OCI-LY7 (cell line): ENCODE results near the gene CHMP4B. TPM values are rescaled to one million over a fixed set of nuclear protein-coding genes. Genes with fewer than 3 reads are reported as not detected.

Experiments
- BruUV-seq: library from RNA; stranded (reverse); fragments of 400-500 nt; replicated peaks from 2 replicates; lab custom pipeline; 2021; lab: Mats Ljungman, UMichigan
- CTCF ChIA-PET: fragments of 300-600 bp; sonication (Branson Sonifier 250); formaldehyde crosslinking; loops from one replicate; lab custom pipeline; 2022; ENCODE audit warnings: antibody characterized with exemption; ENCODE audit not compliant: unreplicated experiment; lab: Charles Lee
- POLR2A ChIA-PET: fragments of 300-600 bp; sonication (Branson Sonifier 250); formaldehyde crosslinking; loops from one replicate; lab custom pipeline; 2022; ENCODE audit warnings: antibody characterized with exemption; lab: Charles Lee
- DNase-seq: peaks from one replicate; pipeline ENCODE4 v3.0.0-alpha.2; 2015; ENCODE audit warnings: low spot score
- H2AFZ ChIP-seq: fragments of 200-600 bp; sonication (generic), shearing (Covaris generic); 2 replicates; pipeline ENCODE4 v1.6.1; 2014; ENCODE audit warnings: mild to moderate bottlenecking, antibody characterized with exemption, low read length, moderate library complexity
- H3K27ac ChIP-seq: fragments of 200-600 bp; sonication (generic); 2 replicates; pipeline ENCODE4 v1.5.1; 2014; ENCODE audit warnings: mixed run types, low read depth, mild to moderate bottlenecking, moderate library complexity, low read length, inconsistent platforms; ENCODE audit not compliant: poor library complexity, severe bottlenecking
- H3K36me3 ChIP-seq: fragments of 200-600 bp; sonication (generic); 2 replicates; pipeline ENCODE4 v1.6.1; 2014; ENCODE audit warnings: mild to moderate bottlenecking, antibody characterized with exemption, low read length, moderate library complexity, mixed read lengths; ENCODE audit not compliant: insufficient read depth
- H3K4me1 ChIP-seq: fragments of 200-600 bp; sonication (generic); 2 replicates; pipeline ENCODE4 v1.5.1; 2014; ENCODE audit warnings: mild to moderate bottlenecking, low read length; ENCODE audit not compliant: insufficient read depth, poor library complexity, severe bottlenecking
- H3K4me2 ChIP-seq: fragments of 200-600 bp; sonication (generic); 2 replicates; pipeline ENCODE4 v1.6.1; 2014; ENCODE audit warnings: mild to moderate bottlenecking, low read length
- H3K4me3 ChIP-seq: fragments of 200-600 bp; sonication (generic); 2 replicates; pipeline ENCODE4 v1.5.1; 2014; ENCODE audit warnings: mild to moderate bottlenecking, low read depth, low read length; ENCODE audit not compliant: poor library complexity, severe bottlenecking
- H3K79me2 ChIP-seq: fragments of 200-600 bp; sonication (generic); 2 replicates; pipeline ENCODE4 v1.6.1; 2016; ENCODE audit warnings: low read depth, mild to moderate bottlenecking, low read length, moderate library complexity, mixed read lengths; ENCODE audit not compliant: insufficient read depth
- H3K9me2 ChIP-seq: fragments of 200-600 bp; sonication (generic); 2 replicates; pipeline ENCODE4 v1.6.1; 2016; ENCODE audit warnings: mild to moderate bottlenecking, low read length, mixed read lengths; ENCODE audit not compliant: insufficient read depth
- H3K9me3 ChIP-seq: fragments of 200-600 bp; sonication (generic); 2 replicates; pipeline ENCODE4 v1.6.1; 2014; ENCODE audit warnings: mild to moderate bottlenecking, mixed run types, low read length, mixed read lengths
- H4K20me1 ChIP-seq: fragments of 200-600 bp; sonication (generic); 2 replicates; pipeline ENCODE4 v1.6.1; 2014; ENCODE audit warnings: mild to moderate bottlenecking, antibody characterized with exemption, low read length, moderate library complexity, mixed read lengths; ENCODE audit not compliant: insufficient read depth
- EZH2phosphoT487 ChIP-seq: fragments of 200-600 bp; sonication (generic); IDR thresholded peaks from 2 replicates; pipeline ENCODE4 v1.6.1; 2018; ENCODE audit warnings: low read depth, borderline replicate concordance, mild to moderate bottlenecking, mixed run types, antibody characterized with exemption, low read length, moderate library complexity, mixed read lengths
- intact Hi-C: fragments of 100-400 bp; cut with micrococcal nuclease; formaldehyde crosslinking; loops from one replicate; pipeline ENCODE4 v1.10.0; 2022; ENCODE audit not compliant: unreplicated experiment
- total RNA-seq, 2 experiments: library from RNA; depleted of rRNA in 1 of 2; stranded (reverse); fragments of >200 nt in 1 of 2; shearing (Covaris generic) in 1 of 2; gene quantifications; 2 replicates each; pipeline ENCODE4 v1.2.3, GENCODE V29; 2014 to 2022
- TF ChIP-seq, protein P1 (sequence below): fragments of 200-600 bp; sonication (generic); conservative IDR thresholded peaks from 2 replicates; pipeline ENCODE4 v1.5.1; 2014; ENCODE audit warnings: mild to moderate bottlenecking, antibody characterized with exemption, low read length, moderate library complexity, mixed read lengths

Gene CHMP4B
- total RNA-seq, 2 experiments from 2014 or later = 32.4 to 84.2 TPM

DNA sequence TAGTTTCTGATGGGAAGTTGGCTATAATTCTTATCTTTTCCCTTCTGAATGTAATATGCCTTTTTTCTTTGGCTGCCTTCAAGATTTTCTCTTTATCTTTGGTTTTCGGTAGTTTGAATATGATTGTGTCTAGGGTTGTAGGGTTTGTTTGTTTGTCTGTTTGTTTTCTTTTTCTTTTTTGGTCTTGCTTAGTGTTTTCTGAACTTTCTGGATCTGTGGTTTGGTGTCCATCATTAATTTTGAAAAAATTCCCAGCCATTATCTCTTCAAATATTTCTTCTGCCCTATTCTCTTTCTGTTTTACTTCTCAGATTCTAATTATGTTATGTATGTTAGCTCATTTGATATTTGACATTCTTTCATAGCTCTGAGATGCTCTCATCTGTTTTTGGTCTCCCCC lies 79.4 kb downstream of the CHMP4B start:
- H3K27ac ChIP-seq = no peak overlapping the region
- CTCF ChIA-PET = interaction anchor here (0.6 kb wide), 1 partner anchor 25 kb away, joined by 3 read pairs; no protein-coding TSS in a partner anchor
- peaks cover 23% of the 10 kb centered on the region for H3K9me3 ChIP-seq
- DNase-seq = no peak
- H3K36me3 ChIP-seq = peaks cover 9% of the 10 kb centered on the region; the same call in 1 of the 2 replicates
- H3K79me2 ChIP-seq = no peaks in the 10 kb centered on the region
- no TSS peak for BruUV-seq
- H3K9me2 ChIP-seq = no peaks in the 10 kb centered on the region
- no peak for TF ChIP-seq EZH2phosphoT487
- TF ChIP-seq, protein P1, sequence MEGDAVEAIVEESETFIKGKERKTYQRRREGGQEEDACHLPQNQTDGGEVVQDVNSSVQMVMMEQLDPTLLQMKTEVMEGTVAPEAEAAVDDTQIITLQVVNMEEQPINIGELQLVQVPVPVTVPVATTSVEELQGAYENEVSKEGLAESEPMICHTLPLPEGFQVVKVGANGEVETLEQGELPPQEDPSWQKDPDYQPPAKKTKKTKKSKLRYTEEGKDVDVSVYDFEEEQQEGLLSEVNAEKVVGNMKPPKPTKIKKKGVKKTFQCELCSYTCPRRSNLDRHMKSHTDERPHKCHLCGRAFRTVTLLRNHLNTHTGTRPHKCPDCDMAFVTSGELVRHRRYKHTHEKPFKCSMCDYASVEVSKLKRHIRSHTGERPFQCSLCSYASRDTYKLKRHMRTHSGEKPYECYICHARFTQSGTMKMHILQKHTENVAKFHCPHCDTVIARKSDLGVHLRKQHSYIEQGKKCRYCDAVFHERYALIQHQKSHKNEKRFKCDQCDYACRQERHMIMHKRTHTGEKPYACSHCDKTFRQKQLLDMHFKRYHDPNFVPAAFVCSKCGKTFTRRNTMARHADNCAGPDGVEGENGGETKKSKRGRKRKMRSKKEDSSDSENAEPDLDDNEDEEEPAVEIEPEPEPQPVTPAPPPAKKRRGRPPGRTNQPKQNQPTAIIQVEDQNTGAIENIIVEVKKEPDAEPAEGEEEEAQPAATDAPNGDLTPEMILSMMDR = no peak
- H3K4me3 ChIP-seq = no peak overlapping the region
- H3K4me1 ChIP-seq = peaks cover 55% of the 10 kb centered on the region
- POLR2A ChIA-PET = interaction anchor here (0.6 kb wide), 1 partner anchor 998 kb away, joined by 4 read pairs; no protein-coding TSS in a partner anchor
- H4K20me1 ChIP-seq = no peaks in the 10 kb centered on the region
- intact Hi-C loops = no loop called here
- H2AFZ ChIP-seq = no peak overlapping the region
- H3K4me2 ChIP-seq = no peak overlapping the region

DNA sequence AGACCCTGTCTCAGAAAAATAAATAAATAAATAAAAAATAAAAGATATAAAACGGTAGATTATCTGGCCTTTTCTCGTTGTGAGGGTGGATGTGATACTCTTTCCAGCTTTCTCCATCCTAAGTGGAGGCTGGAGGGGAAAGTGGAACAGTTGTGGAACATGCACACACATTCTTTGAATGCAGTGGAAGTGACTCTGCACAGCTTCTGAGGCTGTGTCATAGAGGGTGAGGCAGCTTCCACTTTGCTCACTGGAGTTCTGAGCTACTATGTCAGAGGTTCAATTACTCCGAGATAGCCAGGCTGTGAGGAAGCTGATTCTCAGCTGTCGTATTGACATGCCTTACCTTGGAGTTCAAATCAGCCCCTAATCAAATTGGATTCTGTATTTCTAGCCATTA lies 82.2 kb downstream of the CHMP4B start:
- no peak overlapping the region for H3K27ac ChIP-seq
- no peak overlapping the region for H2AFZ ChIP-seq
- H3K9me2 ChIP-seq = no peaks in the 10 kb centered on the region
- ChIA-PET CTCF (no interaction called here), POLR2A (interaction anchor here (0.6 to 2.6 kb wide), 4 partner anchors 10 to 155 kb away, joined by 3 to 9 read pairs (median 4); no protein-coding TSS in a partner anchor)
- H4K20me1 ChIP-seq = no peaks in the 10 kb centered on the region
- peaks cover 9% of the 10 kb centered on the region; the same call in 1 of the 2 replicates for H3K36me3 ChIP-seq
- H3K4me1 ChIP-seq = peaks cover 53% of the 10 kb centered on the region
- H3K79me2 ChIP-seq = no peaks in the 10 kb centered on the region
- H3K9me3 ChIP-seq = peaks cover 23% of the 10 kb centered on the region
- TF ChIP-seq EZH2phosphoT487 = no peak
- TF ChIP-seq, protein P1 = no peak
- no peak overlapping the region for H3K4me3 ChIP-seq
- intact Hi-C loops = no loop called here
- DNase-seq = no peak
- BruUV-seq = no TSS peak
- H3K4me2 ChIP-seq = no peak overlapping the region

DNA sequence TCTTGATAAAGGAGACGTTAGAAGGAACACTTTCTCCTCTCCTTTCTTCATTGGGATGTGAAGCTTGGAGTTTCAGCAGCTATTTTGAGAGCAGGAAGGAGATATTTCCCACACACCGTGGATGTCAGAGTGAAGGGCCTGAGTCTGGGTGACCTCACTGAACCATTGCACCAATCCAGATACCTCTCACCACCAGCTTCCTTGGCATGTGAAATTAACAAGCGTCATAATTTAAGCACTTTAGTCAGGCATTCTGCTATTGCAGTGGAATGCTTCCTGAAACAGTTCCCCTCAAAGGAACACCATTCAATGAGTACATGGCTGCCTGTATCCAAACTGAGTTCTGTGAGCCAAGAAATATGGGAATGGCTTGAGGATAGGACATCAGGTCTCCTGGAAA lies 83.7 kb downstream of the CHMP4B start:
- CTCF ChIA-PET = no interaction called here
- no peak overlapping the region for H3K27ac ChIP-seq
- POLR2A ChIA-PET = interaction anchor here (0.6 to 2.6 kb wide), 3 partner anchors 10 to 17 kb away, joined by 4 to 9 read pairs (median 4); no protein-coding TSS in a partner anchor
- BruUV-seq = no TSS peak
- H3K4me2 ChIP-seq = no peak overlapping the region
- no peak for DNase-seq
- H3K36me3 ChIP-seq = peaks cover 9% of the 10 kb centered on the region; the same call in 1 of the 2 replicates
- intact Hi-C loops = no loop called here
- H3K9me2 ChIP-seq = no peaks in the 10 kb centered on the region
- H2AFZ ChIP-seq = no peak overlapping the region
- peaks cover 21% of the 10 kb centered on the region for H3K9me3 ChIP-seq
- H3K4me3 ChIP-seq = no peak overlapping the region
- TF ChIP-seq, protein P1 = no peak
- no peak for TF ChIP-seq EZH2phosphoT487
- no peaks in the 10 kb centered on the region for H4K20me1 ChIP-seq
- H3K4me1 ChIP-seq = peaks cover 43% of the 10 kb centered on the region
- no peaks in the 10 kb centered on the region for H3K79me2 ChIP-seq
